Astrocyte (in vitro differentiated cells and primary cell): ENCODE measurements around the gene FDX1. TPM values are rescaled to one million over a fixed set of nuclear protein-coding genes. Genes with fewer than 3 reads are reported as not detected.

Experiments used
- DNase-seq: peaks from one replicate; pipeline ENCODE4 v3.0.0-alpha.2; 2010; ENCODE audit warnings: low read depth
- FAIRE-seq: peaks from 2 replicates; lab custom pipeline; 2011; peaks lifted over from hg19 to GRCh38; lab: Jason Lieb, UNC
- H2AFZ ChIP-seq: 2 replicates; pipeline ENCODE4 v1.6.0; 2012; ENCODE audit warnings: low read depth, low read length, inconsistent platforms
- H3K27ac ChIP-seq: 2 replicates; pipeline ENCODE4 v1.5.1; 2011; ENCODE audit warnings: low read depth, low read length, inconsistent platforms
- H3K27me3 ChIP-seq: 2 replicates; pipeline ENCODE4 v1.6.0; 2011; ENCODE audit warnings: low read length, inconsistent platforms; ENCODE audit not compliant: insufficient read depth
- H3K36me3 ChIP-seq: 2 replicates; pipeline ENCODE4 v1.5.1; 2011; ENCODE audit warnings: low read length, inconsistent platforms; ENCODE audit not compliant: insufficient read depth
- H3K4me1 ChIP-seq: 2 replicates; pipeline ENCODE4 v1.5.1; 2011; ENCODE audit warnings: low read length, inconsistent platforms; ENCODE audit not compliant: insufficient read depth
- H3K4me2 ChIP-seq: 2 replicates; pipeline ENCODE4 v1.6.0; 2012; ENCODE audit warnings: low read length, inconsistent platforms
- H3K4me3 ChIP-seq: 2 replicates; pipeline ENCODE4 v1.5.1; 2011; ENCODE audit warnings: low read depth, mild to moderate bottlenecking, low read length, inconsistent platforms; ENCODE audit not compliant: insufficient read depth
- H3K79me2 ChIP-seq: 2 replicates; pipeline ENCODE4 v1.6.0; 2012; ENCODE audit warnings: mild to moderate bottlenecking, low read length, inconsistent platforms; ENCODE audit not compliant: insufficient read depth
- H3K9ac ChIP-seq: 2 replicates; pipeline ENCODE4 v1.6.0; 2012; ENCODE audit warnings: mild to moderate bottlenecking, low read length, inconsistent platforms
- H3K9me3 ChIP-seq: 2 replicates; pipeline ENCODE4 v1.5.1; 2012; ENCODE audit warnings: low read depth, mild to moderate bottlenecking, low read length, inconsistent platforms; ENCODE audit not compliant: insufficient read depth
- H4K20me1 ChIP-seq: 2 replicates; pipeline ENCODE4 v1.6.0; 2012; ENCODE audit warnings: low read length, inconsistent platforms; ENCODE audit not compliant: insufficient read depth
- H3K27ac Mint-ChIP-seq: one replicate; pipeline ENCODE4 v1.8.0; 2021; ENCODE audit warnings: mild to moderate bottlenecking, mixed read lengths; ENCODE audit not compliant: unreplicated experiment
- H3K27me3 Mint-ChIP-seq: one replicate; pipeline ENCODE4 v1.8.0; 2021; ENCODE audit warnings: low read depth, mixed read lengths; ENCODE audit not compliant: unreplicated experiment
- H3K36me3 Mint-ChIP-seq: one replicate; pipeline ENCODE4 v1.8.0; 2021; ENCODE audit warnings: low read depth, mixed read lengths; ENCODE audit not compliant: unreplicated experiment
- H3K4me1 Mint-ChIP-seq: one replicate; pipeline ENCODE4 v1.8.0; 2021; ENCODE audit warnings: low read depth, mixed read lengths; ENCODE audit not compliant: unreplicated experiment
- H3K4me3 Mint-ChIP-seq: one replicate; pipeline ENCODE4 v1.8.0; 2021; ENCODE audit warnings: mild to moderate bottlenecking, moderate library complexity, mixed read lengths; ENCODE audit not compliant: unreplicated experiment
- H3K9me3 Mint-ChIP-seq: one replicate; pipeline ENCODE4 v1.8.0; 2021; ENCODE audit warnings: mild to moderate bottlenecking, mixed read lengths; ENCODE audit not compliant: unreplicated experiment
- EZH2 ChIP-seq: IDR thresholded peaks from 2 replicates; pipeline ENCODE4 v1.6.1; 2012; ENCODE audit warnings: mild to moderate bottlenecking, low read length, inconsistent platforms; ENCODE audit not compliant: insufficient read depth
- total RNA-seq: library from RNA; stranded (reverse); gene quantifications from 2 replicates; pipeline ENCODE4 v1.2.1, GENCODE V29; 2021
- TF ChIP-seq, protein P1 (sequence below): IDR thresholded peaks from 2 replicates; pipeline ENCODE4 v1.5.1; 2011; ENCODE audit warnings: low read depth, mild to moderate bottlenecking, inconsistent platforms, low read length, moderate library complexity; ENCODE audit not compliant: insufficient read depth

FDX1 gene
- total RNA-seq, 1 donor from 2014 or later, result 7.1 TPM

DNA sequence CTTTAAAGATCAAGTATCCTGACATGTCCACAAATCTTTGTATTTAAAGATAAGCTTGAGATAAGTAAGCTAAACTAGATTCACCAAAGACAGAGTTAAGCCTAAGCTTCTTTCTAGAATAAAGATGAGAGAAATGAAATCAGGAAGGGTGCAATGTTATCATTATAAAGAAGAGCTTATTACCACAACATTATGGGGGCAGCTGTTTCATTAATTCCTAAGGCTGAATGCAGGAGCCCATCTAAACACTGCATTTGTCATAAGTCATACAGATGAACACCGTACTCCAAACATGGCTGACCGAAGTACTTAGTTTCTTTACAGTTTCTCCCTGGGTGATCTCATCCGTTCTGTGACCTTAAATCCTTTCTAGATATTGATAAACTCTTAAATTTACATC, 16.3 kb downstream of the FDX1 start:
- Histone ChIP-seq H3K4me3 (no peak overlapping the region), H3K27ac (no peak overlapping the region), H3K4me2 (no peak overlapping the region), H3K27me3 (no peaks in the 10 kb centered on the region), H2AFZ (no peak overlapping the region), H4K20me1 (peaks cover 16% of the 10 kb centered on the region), H3K9me3 (peaks cover 2% of the 10 kb centered on the region), H3K4me1 (no peaks in the 10 kb centered on the region), H3K36me3 (no peaks in the 10 kb centered on the region), H3K9ac (no peak overlapping the region), H3K79me2 (peaks cover under 1% of the 10 kb centered on the region)
- TF ChIP-seq, protein P1, sequence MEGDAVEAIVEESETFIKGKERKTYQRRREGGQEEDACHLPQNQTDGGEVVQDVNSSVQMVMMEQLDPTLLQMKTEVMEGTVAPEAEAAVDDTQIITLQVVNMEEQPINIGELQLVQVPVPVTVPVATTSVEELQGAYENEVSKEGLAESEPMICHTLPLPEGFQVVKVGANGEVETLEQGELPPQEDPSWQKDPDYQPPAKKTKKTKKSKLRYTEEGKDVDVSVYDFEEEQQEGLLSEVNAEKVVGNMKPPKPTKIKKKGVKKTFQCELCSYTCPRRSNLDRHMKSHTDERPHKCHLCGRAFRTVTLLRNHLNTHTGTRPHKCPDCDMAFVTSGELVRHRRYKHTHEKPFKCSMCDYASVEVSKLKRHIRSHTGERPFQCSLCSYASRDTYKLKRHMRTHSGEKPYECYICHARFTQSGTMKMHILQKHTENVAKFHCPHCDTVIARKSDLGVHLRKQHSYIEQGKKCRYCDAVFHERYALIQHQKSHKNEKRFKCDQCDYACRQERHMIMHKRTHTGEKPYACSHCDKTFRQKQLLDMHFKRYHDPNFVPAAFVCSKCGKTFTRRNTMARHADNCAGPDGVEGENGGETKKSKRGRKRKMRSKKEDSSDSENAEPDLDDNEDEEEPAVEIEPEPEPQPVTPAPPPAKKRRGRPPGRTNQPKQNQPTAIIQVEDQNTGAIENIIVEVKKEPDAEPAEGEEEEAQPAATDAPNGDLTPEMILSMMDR, result no peak
- no peak for TF ChIP-seq EZH2
- Mint-ChIP-seq H3K4me3 (no peak overlapping the region), H3K27me3 (no peaks in the 10 kb centered on the region), H3K27ac (no peak overlapping the region), H3K36me3 (peaks cover 18% of the 10 kb centered on the region), H3K9me3 (no peaks in the 10 kb centered on the region), H3K4me1 (no peaks in the 10 kb centered on the region)
- DNase-seq (no peak), FAIRE-seq (no peak)

DNA sequence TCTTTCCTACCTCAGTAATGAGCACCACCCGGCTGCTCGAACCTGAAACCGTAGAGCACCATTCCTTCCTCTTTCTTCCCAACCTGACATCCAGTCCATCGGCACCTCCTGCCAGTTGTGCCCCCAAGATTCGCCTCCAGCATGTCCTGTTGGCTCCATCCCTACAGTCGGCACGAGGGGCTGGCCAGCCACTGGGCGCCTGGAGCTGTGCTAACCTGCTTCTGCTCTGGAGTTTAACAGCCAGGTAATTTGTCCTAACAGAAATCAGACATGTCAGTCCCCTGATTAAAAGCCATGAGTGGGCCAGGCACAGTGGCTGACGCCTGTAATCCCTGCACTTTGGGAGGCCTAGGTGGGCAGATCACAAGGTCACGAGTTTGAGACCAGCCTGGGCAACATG, 16.8 kb downstream of the FDX1 start:
- Histone ChIP-seq H3K27ac (no peak overlapping the region), H3K79me2 (no peaks in the 10 kb centered on the region), H2AFZ (no peak overlapping the region), H3K4me1 (no peaks in the 10 kb centered on the region), H4K20me1 (peaks cover 13% of the 10 kb centered on the region), H3K36me3 (no peaks in the 10 kb centered on the region), H3K27me3 (no peaks in the 10 kb centered on the region), H3K9me3 (no peaks in the 10 kb centered on the region), H3K4me3 (no peak overlapping the region), H3K4me2 (no peak overlapping the region), H3K9ac (no peak overlapping the region)
- H3K27me3 Mint-ChIP-seq, result no peaks in the 10 kb centered on the region
- DNase-seq (no peak), FAIRE-seq (no peak)
- no peaks in the 10 kb centered on the region for H3K9me3 Mint-ChIP-seq
- no peak overlapping the region for H3K27ac Mint-ChIP-seq
- H3K36me3 Mint-ChIP-seq, result peaks cover 13% of the 10 kb centered on the region
- H3K4me1 Mint-ChIP-seq, result no peaks in the 10 kb centered on the region
- H3K4me3 Mint-ChIP-seq, result no peak overlapping the region
- TF ChIP-seq, protein P1, result no peak
- TF ChIP-seq EZH2, result no peak

DNA sequence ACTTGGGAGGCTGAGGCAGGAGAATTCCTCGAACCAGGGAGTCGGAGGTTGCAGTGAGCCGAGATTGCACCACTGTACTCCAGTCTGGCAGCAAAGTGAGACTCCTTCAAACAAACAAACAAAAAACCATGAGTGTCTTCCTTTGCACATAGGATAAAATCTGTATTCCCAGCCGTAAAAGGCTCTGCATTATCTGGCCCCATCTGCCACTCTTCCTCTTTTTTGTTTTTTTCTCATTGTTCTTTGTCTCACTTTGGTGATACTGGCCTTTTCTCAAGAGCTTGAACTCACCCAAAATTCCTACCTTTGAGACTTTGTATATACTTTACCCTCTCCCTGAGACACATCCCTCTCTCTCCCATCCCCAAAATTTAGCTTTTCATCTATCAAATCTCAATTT, 17.6 kb downstream of the FDX1 start:
- Mint-ChIP-seq H3K27me3 (no peaks in the 10 kb centered on the region), H3K9me3 (no peaks in the 10 kb centered on the region), H3K4me3 (no peak overlapping the region), H3K4me1 (no peaks in the 10 kb centered on the region), H3K27ac (no peak overlapping the region), H3K36me3 (peaks cover 12% of the 10 kb centered on the region)
- Histone ChIP-seq H3K79me2 (no peaks in the 10 kb centered on the region), H3K4me1 (no peaks in the 10 kb centered on the region), H4K20me1 (peaks cover 13% of the 10 kb centered on the region), H3K9me3 (no peaks in the 10 kb centered on the region), H3K4me2 (no peak overlapping the region), H3K9ac (no peak overlapping the region), H3K27ac (no peak overlapping the region), H3K36me3 (no peaks in the 10 kb centered on the region), H3K4me3 (no peak overlapping the region), H3K27me3 (no peaks in the 10 kb centered on the region), H2AFZ (no peak overlapping the region)
- TF ChIP-seq, protein P1, result no peak
- no peak for TF ChIP-seq EZH2
- no peak for DNase-seq
- FAIRE-seq, result no peak
